NCI-H1417 treated with DMSO at 0.1 percent for 48 hours (cell line): ENCODE results near the gene CGGBP1.

Source experiments
- DNase-seq: peaks from one replicate; lab custom pipeline; 2025; lab: John Stamatoyannopoulos, UW

The CGGBP1 gene, protein sequence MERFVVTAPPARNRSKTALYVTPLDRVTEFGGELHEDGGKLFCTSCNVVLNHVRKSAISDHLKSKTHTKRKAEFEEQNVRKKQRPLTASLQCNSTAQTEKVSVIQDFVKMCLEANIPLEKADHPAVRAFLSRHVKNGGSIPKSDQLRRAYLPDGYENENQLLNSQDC

DNA sequence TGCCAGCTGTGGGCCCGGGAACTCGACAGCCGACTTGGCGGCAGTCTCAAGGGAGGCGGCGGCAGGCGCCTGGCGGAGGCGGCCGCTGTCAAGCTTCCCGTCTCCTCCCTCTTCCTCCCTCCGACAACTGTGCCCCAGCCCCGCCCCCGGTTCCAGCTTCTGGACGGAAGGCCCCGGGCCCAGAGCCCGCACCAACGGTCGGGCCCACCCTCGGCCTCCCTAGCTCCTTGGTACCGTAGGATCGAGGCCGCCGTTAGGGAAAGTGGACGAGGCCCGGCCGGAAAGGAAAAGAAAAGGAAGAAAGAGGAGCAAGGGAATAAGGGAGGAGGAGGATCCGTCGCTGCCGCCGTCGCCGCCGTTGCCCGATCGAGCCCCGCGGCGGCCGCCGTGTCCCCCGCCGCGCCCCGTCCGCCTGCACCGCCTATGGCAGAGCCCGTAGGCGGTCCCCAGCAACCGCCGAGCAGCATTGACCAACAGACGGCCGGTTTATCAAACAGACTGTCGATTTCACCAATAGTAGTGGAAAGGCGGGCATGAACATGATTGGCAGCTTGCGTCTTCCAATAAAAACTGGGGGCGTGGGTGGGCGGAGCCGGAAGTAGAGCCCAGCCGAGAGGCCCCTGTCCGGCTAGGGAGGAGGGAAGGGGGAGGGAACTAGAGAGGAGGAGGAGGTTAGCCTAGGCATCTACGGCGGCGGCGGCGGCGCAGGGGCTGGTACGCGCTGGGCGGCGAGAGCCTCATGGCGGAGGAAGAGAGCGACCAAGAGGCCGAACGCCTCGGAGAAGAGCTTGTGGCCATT lies at the start of gene CGGBP1, which contains the start of gene ZNF654:
Gene CGGBP1, minus strand, starts transcription at position 425 of the 799 bp plus-strand sequence. CDS start 3,029 bp downstream, outside the sequence.
Gene ZNF654, plus strand, starts transcription at position 675 of the 799 bp plus-strand sequence. Its CDS starts 65 bp downstream, at position 740.
- peak; percentile 98 for DNase-seq

DNA sequence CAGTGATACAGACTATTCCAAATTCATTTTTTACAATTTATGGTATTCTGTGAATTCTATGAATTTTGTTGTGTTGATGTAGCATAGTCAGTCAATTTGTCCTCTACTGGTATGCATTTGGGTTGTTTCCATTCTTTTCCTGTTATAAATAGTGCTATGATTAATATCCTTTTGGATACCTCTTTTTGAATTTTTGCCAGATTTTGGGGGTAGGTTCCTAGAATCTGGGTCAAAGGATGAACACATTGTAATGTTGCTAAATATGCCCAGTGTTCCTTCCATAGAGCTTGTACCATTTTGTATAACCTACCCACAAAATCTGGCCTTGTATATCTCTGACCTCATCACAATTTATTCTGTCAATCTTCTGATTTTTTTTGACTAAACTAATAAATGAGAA lies 46.5 kb upstream of the CGGBP1 start:
- no peak for DNase-seq

DNA sequence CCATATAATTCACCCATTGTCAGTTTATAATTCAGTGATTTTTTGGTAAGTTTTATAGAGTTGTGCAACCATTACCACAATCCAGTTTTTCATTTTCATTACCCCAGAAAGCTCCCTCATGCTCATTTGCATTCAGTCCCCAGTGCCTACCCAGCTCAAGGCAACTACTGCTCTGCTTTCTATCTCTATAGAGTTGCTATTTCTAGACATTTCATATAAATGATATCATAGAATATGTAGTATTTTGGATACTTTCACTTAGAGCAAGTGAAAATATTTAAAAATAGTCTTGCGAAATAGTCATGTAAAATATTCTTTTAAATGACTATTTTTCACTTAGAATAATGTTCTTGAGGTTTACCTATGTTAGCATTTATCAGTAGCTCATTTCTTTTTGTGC lies 42.3 kb upstream of the CGGBP1 start:
- DNase-seq = no peak

DNA sequence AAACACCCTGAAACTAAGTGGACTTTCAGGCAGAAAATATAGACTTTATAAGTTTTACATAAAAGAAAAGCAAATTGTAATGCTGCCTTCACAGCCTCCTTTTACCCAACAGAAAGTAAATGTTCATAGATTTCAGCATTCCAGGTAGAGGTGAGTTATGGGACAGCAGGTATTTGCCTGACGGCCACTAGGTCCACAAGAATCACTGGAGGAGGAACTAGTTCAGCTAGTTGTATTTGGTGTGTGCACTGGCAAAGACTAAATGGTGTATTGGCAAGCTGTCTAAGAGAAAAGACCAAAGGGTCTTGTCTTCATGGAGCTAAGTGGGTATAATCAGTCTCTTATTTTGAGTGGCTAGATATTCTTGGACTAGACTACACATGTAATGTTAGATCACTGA lies 34.5 kb upstream of the CGGBP1 start:
- no peak for DNase-seq

DNA sequence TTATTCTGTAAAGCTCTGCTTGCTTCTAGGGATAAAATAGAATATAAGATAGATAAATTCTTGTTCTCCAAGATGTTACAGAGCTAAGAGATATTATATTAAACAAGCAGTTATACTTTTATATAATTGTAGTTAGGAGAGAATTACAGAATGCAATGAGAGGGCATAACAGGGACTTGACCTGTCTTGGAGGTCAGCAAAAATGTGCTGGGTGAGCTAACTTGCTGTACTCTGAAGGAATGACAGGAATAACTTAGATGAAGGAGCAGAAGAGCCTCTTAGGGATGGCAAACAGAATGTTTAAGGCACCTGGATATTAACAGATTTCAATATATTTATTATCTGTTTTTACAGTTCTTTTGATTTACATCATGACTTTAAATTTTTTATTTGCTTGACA lies 33.5 kb upstream of the CGGBP1 start:
- DNase-seq = no peak

DNA sequence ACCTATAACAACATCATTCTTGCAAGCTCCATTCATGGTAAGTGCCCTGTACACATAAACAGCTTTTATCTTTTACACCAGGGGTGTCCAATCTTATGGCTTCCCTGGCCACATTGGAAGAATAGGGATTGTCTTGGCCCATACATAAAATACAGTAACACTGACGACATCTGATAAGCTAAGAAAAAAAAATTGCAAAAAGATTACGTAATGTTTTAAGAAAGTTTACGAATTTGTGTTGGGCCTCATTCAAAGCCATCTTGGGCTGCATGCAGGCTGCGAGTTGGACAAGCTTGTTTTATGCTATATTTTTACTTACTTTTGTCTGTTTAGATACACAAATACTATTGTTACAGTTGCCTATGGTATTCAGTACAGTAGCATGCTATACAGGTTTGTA lies 31.9 kb upstream of the CGGBP1 start:
- no peak for DNase-seq

DNA sequence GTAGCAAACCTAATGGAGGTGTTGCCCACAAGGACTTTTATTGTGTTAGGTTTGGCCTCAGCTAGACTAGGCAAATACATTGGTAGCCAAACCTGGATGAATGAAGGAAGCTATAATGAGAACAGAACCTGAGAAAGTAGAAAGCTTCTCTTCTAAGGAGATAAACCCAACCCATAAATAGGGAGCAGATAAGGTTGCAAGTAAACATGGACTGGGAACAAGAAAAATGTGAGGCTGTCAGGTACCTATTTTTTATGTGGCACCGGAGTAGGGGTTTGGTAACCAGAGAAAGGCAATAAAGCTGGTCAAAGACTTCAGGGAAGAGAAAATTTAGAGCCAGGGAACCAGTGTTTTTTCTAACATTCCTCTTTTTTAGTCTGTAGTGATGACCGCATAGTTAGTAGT lies 25.3 kb upstream of the CGGBP1 start:
- DNase-seq = no peak

DNA sequence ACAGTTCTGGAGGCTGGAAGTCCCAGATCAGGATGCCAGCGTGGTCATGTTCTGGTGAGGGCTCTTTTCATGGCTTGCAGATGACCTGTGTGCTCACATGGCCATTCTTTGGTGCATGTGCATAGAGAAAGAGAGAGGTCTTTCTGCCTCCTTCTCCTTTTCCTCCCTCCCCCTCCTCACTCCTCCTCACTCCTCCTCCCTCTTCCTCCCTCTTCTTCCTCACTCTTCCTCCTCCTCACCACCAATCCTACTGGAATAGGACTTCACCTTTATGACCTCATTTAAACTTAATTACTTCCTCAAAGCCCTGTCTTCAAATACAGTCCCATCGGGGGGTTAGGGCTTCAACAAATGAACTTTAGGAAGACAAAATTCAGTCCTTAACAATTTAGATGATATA lies 24.0 kb upstream of the CGGBP1 start:
- no peak for DNase-seq

DNA sequence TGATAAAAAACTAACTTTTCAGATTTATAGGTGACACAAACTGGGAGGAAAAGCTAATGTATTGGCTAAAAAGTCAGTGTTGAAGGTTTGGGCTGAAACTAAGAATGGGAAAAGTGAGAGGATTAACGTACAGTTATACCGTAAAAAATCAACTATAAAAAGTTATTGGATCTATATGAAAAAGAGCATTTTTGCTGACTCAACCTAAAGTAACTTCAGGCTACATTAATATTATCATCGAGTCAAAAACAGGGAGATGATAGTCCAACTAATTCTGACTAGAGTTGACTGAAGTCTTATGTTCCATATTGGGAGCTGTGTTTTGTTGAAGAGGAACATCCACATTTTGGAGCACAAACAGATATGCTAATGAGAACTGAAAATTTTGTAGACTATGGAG lies 20.1 kb upstream of the CGGBP1 start:
- no peak for DNase-seq

DNA sequence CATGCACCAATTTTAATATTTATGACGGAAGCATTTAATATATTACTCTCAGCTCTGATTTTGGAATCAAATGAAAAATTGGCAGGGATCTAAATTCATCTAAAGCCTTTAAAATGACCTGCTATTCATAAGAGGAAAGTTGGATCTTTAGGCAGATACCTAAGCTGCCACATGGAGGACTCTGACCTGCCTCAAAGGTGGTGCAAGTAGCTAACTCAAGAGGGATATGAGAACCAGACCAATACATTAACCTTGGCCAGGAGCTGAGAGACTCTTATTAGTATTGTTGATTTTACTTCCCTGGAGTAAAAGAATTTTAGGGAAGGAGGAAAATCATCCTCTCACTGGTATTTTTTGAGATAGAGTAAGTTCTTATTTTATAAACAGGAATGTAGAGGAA lies 17.9 kb upstream of the CGGBP1 start:
- DNase-seq = no peak

DNA sequence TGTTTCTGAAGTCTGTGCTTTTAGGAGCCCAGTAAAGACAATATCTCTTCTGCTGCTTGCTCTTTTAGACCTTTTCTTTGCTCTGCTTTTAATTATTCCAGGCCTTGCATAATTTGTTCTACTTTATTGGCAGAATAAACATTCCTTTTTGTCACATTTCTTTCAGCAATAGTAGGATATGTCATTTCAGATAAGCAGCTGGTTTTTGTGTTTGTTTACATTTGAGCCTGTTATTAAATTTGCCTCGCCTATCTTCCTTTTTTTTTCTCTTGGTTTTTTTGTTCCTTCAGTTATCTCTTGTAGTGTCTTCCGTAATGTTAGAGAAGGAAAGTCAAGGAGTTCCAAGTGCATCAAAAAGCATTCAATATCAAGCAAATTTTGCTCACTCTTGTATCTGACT lies 16.7 kb upstream of the CGGBP1 start:
- DNase-seq = no peak

DNA sequence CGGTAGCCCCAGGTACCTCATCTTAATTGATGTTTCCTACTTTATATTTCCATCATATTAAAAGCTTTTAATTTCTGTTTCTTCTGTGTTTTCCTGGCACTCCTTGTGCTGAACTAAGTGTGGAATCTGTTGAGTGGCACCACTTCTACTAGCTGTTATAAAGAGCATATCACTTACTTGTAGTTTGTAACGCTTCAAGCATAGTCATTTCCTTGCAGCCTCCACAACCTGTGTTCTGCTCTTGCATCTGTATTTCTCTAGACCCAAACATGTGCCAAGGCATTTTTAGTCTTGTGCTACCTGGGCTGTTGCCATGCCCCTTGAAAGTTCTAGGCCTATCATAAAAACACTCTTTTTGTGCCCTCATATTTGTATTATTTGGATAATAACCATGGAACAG lies 16.3 kb upstream of the CGGBP1 start:
- DNase-seq = no peak

DNA sequence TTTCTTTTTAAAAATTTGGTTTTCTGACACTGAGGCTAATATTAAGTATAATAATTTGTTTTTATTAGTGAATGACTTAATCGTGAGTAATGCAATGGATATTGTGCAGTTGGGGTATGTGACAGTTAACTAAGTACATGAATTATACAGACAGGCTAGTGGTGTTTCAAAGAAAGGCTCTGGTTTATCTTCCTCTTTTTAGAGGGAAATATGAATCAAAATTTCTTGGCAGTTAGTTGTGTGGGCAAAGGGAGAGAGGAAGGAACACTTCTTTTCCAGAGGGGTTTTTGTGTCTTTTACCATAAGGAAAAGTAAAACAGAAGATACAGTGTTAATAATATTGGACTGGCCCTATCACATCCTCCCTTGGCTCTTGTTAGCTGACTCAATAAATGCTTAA lies 2.9 kb upstream of the CGGBP1 start:
- DNase-seq = no peak

DNA sequence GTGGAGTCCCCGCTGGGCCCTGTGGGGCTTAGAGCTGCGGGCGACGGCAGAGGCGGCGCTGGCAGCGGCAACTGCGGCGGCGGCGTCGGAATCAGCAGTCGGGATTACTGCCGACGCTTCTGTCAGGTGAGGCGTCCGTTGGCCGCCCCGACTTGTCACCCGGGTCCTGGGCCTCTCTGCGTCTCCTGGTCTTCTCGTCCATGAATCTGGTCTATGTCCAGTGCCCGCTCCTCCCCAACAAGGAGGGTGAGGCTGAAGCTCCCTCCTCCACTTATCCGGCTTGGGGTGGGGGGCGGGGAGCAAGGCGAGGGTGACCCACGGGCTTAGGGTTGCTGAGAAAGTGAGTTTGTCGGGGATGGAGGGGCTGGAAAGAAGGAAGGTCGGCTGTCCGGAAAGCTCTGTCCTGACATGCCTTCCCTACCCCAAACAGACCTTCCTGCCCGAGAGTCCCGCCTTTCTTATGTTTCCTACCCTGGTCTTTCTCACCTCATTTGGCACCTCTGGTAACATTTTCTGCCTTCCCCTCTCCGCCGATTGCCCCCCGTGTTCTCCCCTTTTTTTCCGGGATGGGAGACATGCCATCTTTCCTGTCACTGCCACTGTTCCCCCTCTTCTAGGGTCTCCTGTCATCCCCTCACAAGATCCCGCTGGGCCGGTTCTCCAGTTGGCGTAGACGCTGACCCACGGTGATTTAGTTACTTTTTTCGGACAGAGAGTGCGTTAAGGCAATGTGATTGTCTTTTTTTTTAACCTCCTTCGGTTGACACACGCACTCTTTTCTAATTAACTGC lies 770 bp upstream of the CGGBP1 start:
- DNase-seq = no peak

DNA sequence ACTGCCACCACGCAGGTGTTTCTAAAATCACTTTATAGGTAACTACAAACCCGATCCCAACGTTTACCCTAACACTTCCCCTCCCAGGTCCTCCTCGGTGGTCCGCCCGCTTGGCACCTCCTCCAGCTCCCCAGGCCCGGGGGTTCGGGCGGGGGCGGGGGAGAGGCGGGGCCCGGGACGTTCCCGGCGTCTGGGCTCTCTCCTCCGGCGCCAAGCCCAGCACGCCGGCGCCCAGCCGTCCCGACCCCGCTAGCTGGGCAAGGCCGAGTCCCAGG lies 562 bp downstream of the CGGBP1 start:
- no peak for DNase-seq

DNA sequence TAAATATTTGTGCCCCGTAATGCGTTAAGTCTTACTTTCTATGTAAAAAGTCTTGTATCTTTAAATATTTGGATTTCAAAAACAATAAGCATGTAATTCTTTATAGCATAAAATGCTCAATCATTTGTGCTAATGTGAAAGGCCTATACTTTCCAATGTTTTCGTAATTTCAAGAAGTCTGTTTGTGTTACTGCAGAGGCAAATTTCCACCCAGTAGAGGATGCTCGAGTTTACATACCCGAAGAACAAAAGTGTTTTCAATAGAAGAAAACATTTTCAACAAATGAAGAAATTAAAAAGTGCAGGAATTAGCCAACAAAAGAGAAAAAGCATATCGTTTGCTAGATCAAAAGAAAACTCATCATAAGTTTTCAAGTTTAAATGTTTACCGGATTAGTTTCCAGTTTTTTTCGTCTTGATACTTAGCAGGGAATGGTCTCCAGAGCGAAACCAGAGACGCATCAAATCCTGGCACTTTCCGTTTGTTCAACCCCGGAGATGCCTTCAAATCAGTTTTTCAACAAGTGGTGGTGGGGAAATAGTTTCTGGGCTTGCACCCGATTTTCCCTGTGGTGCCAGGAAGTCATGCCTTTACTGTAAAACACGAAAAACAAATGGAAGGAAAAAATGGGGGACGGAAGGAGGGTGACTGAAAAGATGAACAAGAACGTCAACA lies 1.0 kb downstream of the CGGBP1 start:
- DNase-seq = no peak

DNA sequence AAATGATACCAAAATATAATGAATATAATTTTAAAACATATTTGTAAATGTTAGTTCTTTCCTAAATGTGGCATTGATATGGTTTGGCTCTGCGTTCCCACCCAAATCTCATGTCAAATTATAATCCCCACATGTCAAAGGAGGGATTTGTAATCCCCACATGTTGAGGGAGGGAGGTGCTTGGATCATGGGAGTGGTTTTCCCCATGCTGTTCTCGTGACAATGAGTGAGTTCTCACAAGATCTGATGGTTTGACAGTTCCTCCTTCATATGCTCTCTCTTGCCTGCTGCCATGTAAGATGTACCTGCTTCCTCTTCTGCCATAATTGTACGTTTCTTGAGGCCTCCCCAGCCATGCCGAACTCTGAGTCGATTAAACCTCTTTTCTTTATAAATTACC lies 12.0 kb downstream of the CGGBP1 start:
- DNase-seq = no peak

DNA sequence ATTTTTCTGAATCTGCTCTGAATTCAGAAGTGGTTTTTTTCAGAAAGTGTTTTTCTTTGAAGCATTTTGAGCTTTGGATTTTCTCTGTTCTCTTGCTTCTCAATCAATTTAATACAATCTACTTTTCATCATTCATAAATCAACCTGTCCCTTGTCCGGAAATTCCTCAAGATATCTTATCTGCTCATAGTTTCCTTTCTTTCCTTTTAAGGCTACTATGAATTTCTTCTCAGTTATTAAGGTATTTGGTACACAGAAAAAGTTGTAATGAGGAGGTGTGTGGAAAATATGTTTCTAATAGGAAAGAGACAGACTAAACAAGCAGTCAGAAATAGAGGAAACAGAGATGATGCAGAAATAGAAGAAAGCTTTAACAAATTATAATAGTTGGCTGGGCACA lies 14.4 kb downstream of the CGGBP1 start:
- no peak for DNase-seq

DNA sequence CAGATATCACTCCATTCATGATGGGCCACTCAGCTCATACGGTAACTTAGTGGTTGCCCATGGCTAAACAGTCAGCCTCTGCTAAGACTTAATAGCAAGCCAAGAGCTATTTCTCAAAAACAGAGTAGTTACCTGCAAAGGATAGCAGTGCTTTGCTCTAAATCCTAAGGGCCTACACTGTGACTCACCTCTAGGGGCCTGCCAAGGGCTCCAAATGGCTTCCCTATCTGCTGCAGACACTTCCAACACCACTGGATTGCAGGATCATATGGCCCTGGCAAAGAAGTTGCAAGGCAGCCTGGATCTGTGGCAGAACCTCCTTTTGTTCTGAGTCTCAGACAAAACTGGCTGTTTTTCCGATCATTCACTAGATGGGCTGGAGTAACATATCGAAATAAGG lies 17.8 kb downstream of the CGGBP1 start:
- no peak for DNase-seq

DNA sequence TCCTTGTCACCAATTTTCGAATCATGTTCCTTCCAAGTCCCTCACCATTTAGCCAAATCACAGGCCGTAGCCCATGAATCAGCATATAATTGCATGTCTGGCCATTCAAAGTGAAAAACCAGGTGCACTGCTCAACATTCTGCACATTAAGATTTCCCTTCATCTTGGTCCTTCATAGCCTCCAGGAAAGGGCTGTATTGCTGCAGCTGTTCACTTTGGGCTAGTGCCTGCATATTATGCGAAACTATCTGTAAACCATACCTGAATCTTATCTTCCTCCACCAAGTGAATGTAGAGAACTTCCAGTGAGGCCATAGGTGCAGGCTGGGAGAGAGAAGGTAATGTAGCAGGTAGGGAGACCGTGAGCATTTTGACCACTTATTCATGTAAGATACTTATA lies 18.3 kb downstream of the CGGBP1 start:
- DNase-seq = no peak

DNA sequence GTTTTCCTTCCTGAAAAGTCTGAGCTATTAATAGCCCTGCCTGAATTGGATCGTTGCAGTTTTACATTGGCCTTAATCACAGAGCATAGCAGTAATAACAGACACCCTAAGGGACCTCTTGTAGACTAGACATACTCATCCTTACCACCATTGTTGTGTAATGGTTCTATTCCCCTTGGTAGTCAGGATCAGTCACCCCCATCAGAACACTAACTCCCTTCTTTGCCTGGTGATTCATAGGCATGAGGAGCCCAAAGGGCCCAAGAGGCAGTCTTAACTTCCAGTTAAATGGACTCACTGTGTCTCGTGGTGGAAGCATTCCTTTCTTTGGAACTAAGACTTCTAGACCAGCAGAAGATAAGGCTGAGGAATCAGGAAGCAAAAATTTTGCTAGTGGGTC lies 20.2 kb downstream of the CGGBP1 start:
- DNase-seq = no peak

DNA sequence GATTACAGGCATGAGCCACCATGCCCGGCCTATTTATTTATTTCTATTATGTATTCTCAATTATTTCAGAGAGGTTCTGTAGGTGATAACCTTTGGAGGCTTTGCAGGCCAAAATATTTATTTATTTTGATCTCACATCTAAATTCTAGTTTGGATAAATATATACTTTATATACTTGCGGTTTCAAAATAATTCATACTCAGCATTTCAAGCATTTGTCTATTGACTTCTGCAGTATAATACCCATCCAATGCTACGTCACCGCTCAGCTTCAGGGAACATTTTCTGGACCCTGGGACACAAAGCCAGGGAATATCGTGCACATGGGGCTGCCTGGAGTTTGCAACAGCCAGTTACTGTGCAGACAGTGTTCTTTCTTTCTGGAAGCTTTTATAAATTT lies 22.6 kb downstream of the CGGBP1 start:
- DNase-seq = no peak
